Measurements from ENCODE around the gene CPEB3.

DNA sequence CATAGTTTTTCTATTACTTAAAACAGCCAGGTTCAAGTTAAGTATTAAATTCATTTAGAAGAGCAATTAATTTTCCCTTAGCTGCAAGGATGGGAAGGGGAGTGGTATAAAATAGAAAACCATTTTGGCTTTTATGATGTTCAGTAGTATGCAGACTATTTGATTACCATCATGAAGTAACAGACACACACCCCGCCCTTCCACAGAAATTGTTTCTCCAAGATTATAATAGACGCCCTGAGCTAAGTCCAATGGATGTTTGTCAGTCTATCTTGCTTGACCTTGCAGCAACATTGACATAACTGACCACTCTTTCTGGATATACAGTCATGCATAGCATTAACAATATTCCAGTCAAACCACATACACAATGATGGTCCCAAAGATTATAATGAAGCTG, 42.3 kb downstream of the CPEB3 start:
- TF ChIP-seq, protein P1, sequence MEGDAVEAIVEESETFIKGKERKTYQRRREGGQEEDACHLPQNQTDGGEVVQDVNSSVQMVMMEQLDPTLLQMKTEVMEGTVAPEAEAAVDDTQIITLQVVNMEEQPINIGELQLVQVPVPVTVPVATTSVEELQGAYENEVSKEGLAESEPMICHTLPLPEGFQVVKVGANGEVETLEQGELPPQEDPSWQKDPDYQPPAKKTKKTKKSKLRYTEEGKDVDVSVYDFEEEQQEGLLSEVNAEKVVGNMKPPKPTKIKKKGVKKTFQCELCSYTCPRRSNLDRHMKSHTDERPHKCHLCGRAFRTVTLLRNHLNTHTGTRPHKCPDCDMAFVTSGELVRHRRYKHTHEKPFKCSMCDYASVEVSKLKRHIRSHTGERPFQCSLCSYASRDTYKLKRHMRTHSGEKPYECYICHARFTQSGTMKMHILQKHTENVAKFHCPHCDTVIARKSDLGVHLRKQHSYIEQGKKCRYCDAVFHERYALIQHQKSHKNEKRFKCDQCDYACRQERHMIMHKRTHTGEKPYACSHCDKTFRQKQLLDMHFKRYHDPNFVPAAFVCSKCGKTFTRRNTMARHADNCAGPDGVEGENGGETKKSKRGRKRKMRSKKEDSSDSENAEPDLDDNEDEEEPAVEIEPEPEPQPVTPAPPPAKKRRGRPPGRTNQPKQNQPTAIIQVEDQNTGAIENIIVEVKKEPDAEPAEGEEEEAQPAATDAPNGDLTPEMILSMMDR (IDR thresholded peaks at IDR 0.05; ENCODE audit: extremely low read depth in 1 of 2, insufficient read depth in 1 of 2, low read depth in 1 of 2, low read length in 2 of 2), result no peak
- no peak for TF ChIP-seq POLR2A (IDR thresholded peaks at IDR 0.05; ENCODE audit: low read depth, low read length)
- no peak for TF ChIP-seq POLR2AphosphoS5 (IDR thresholded peaks at IDR 0.05; ENCODE audit: insufficient read depth, low read depth, low read length)
- TF ChIP-seq, protein P2, sequence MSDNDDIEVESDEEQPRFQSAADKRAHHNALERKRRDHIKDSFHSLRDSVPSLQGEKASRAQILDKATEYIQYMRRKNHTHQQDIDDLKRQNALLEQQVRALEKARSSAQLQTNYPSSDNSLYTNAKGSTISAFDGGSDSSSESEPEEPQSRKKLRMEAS (IDR thresholded peaks at IDR 0.05; ENCODE audit: insufficient read depth, insufficient read length), result no peak
- TF ChIP-seq FOS (IDR thresholded peaks at IDR 0.05; ENCODE audit: borderline replicate concordance, insufficient read depth, low read length), result no peak
- TF ChIP-seq JUN (IDR thresholded peaks at IDR 0.05; ENCODE audit: borderline replicate concordance, insufficient read depth, insufficient read length, low read depth), result no peak

Data from endothelial cell of umbilical vein (primary cell).